OCI-LY7 (cell line): ENCODE data around the gene ANKRD11. TPM values are rescaled to one million over a fixed set of nuclear protein-coding genes. Genes with fewer than 3 reads are reported as not detected.
"Not testable (repeated sequence)": the region's sequence is repeated elsewhere in the genome, so short reads cannot be mapped to it uniquely, and the experiment has no call there.

Source experiments
- BruUV-seq: library from RNA; stranded (reverse); fragments of 400-500 nt; replicated peaks from 2 replicates; lab custom pipeline; 2021; lab: Mats Ljungman, UMichigan
- CTCF ChIA-PET: fragments of 300-600 bp; sonication (Branson Sonifier 250); formaldehyde crosslinking; loops from one replicate; lab custom pipeline; 2022; ENCODE audit warnings: antibody characterized with exemption; ENCODE audit not compliant: unreplicated experiment; lab: Charles Lee
- POLR2A ChIA-PET: fragments of 300-600 bp; sonication (Branson Sonifier 250); formaldehyde crosslinking; loops from one replicate; lab custom pipeline; 2022; ENCODE audit warnings: antibody characterized with exemption; lab: Charles Lee
- DNase-seq: peaks from one replicate; pipeline ENCODE4 v3.0.0-alpha.2; 2015; ENCODE audit warnings: low spot score
- H2AFZ ChIP-seq: fragments of 200-600 bp; sonication (generic), shearing (Covaris generic); 2 replicates; pipeline ENCODE4 v1.6.1; 2014; ENCODE audit warnings: mild to moderate bottlenecking, antibody characterized with exemption, low read length, moderate library complexity
- H3K27ac ChIP-seq: fragments of 200-600 bp; sonication (generic); 2 replicates; pipeline ENCODE4 v1.5.1; 2014; ENCODE audit warnings: mixed run types, low read depth, mild to moderate bottlenecking, moderate library complexity, low read length, inconsistent platforms; ENCODE audit not compliant: poor library complexity, severe bottlenecking
- H3K36me3 ChIP-seq: fragments of 200-600 bp; sonication (generic); 2 replicates; pipeline ENCODE4 v1.6.1; 2014; ENCODE audit warnings: mild to moderate bottlenecking, antibody characterized with exemption, low read length, moderate library complexity, mixed read lengths; ENCODE audit not compliant: insufficient read depth
- H3K4me1 ChIP-seq: fragments of 200-600 bp; sonication (generic); 2 replicates; pipeline ENCODE4 v1.5.1; 2014; ENCODE audit warnings: mild to moderate bottlenecking, low read length; ENCODE audit not compliant: insufficient read depth, poor library complexity, severe bottlenecking
- H3K4me2 ChIP-seq: fragments of 200-600 bp; sonication (generic); 2 replicates; pipeline ENCODE4 v1.6.1; 2014; ENCODE audit warnings: mild to moderate bottlenecking, low read length
- H3K4me3 ChIP-seq: fragments of 200-600 bp; sonication (generic); 2 replicates; pipeline ENCODE4 v1.5.1; 2014; ENCODE audit warnings: mild to moderate bottlenecking, low read depth, low read length; ENCODE audit not compliant: poor library complexity, severe bottlenecking
- H3K79me2 ChIP-seq: fragments of 200-600 bp; sonication (generic); 2 replicates; pipeline ENCODE4 v1.6.1; 2016; ENCODE audit warnings: low read depth, mild to moderate bottlenecking, low read length, moderate library complexity, mixed read lengths; ENCODE audit not compliant: insufficient read depth
- H3K9me2 ChIP-seq: fragments of 200-600 bp; sonication (generic); 2 replicates; pipeline ENCODE4 v1.6.1; 2016; ENCODE audit warnings: mild to moderate bottlenecking, low read length, mixed read lengths; ENCODE audit not compliant: insufficient read depth
- H3K9me3 ChIP-seq: fragments of 200-600 bp; sonication (generic); 2 replicates; pipeline ENCODE4 v1.6.1; 2014; ENCODE audit warnings: mild to moderate bottlenecking, mixed run types, low read length, mixed read lengths
- H4K20me1 ChIP-seq: fragments of 200-600 bp; sonication (generic); 2 replicates; pipeline ENCODE4 v1.6.1; 2014; ENCODE audit warnings: mild to moderate bottlenecking, antibody characterized with exemption, low read length, moderate library complexity, mixed read lengths; ENCODE audit not compliant: insufficient read depth
- CTCF ChIP-seq: fragments of 200-600 bp; sonication (generic); conservative IDR thresholded peaks from 2 replicates; pipeline ENCODE4 v1.5.1; 2014; ENCODE audit warnings: mild to moderate bottlenecking, antibody characterized with exemption, low read length, moderate library complexity, mixed read lengths
- EZH2phosphoT487 ChIP-seq: fragments of 200-600 bp; sonication (generic); IDR thresholded peaks from 2 replicates; pipeline ENCODE4 v1.6.1; 2018; ENCODE audit warnings: low read depth, borderline replicate concordance, mild to moderate bottlenecking, mixed run types, antibody characterized with exemption, low read length, moderate library complexity, mixed read lengths
- intact Hi-C: fragments of 100-400 bp; cut with micrococcal nuclease; formaldehyde crosslinking; loops from one replicate; pipeline ENCODE4 v1.10.0; 2022; ENCODE audit not compliant: unreplicated experiment
- total RNA-seq, 2 experiments: library from RNA; depleted of rRNA in 1 of 2; stranded (reverse); fragments of >200 nt in 1 of 2; shearing (Covaris generic) in 1 of 2; gene quantifications; 2 replicates each; pipeline ENCODE4 v1.2.3, GENCODE V29; 2014 to 2022

ANKRD11 gene
- total RNA-seq, 2 experiments from 2014 or later: 89.1 to 251 TPM

DNA sequence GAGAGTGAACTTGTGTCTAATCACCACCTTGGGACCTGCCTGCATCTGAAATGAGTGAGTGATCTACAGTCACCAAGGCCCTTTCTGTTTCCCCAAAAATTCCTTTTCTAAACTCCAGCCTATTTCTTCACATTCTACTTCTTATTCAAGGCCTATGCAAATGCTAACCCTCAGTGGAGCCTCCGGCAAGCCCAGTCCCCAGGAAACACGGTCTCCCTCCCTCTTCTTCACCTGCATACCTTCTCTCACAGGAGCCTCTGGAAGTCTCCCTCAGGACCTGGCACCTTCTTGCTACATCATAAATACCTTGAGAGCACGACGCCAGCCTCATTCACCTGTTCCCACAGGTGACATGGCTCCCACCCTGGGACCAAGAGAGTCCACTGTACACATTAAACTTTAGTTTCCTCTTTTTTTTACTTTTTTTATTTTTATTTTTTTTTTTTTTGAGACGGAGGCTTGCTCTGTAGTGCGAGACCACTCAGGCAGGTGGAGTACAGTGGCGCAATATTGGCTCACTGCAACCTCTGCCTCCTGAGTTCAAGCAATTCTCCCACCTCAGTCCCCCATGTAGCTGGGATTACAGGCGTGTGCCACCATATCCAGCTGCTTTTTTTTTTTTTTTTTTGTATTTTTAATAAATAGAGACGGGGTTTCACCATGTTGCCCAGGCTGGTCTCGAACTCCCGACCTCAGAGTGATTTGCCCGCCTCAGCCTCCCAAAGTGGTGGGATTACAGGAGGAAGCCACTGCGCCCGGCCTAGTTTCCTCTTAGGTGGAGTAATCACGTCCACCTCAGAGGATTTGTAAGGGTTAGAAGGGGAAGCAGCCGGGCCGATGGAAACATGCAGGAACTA is 97.3 kb downstream of the ANKRD11 start:
- H3K4me3 ChIP-seq: no peak overlapping the region
- ChIA-PET POLR2A (no interaction called here), CTCF (no interaction called here)
- peaks cover 5% of the 10 kb centered on the region for H3K4me1 ChIP-seq
- DNase-seq: no peak
- H3K4me2 ChIP-seq: no peak overlapping the region
- no peaks in the 10 kb centered on the region for H3K9me3 ChIP-seq
- TF ChIP-seq CTCF (no peak), EZH2phosphoT487 (no peak)
- peaks cover 4% of the 10 kb centered on the region for H4K20me1 ChIP-seq
- intact Hi-C loops: no loop called here
- BruUV-seq: TSS peak; percentile 32
- peaks cover 59% of the 10 kb centered on the region for H3K36me3 ChIP-seq
- H2AFZ ChIP-seq: no peak overlapping the region
- peaks cover 93% of the 10 kb centered on the region for H3K79me2 ChIP-seq
- no peak overlapping the region for H3K27ac ChIP-seq
- H3K9me2 ChIP-seq: no peaks in the 10 kb centered on the region

DNA sequence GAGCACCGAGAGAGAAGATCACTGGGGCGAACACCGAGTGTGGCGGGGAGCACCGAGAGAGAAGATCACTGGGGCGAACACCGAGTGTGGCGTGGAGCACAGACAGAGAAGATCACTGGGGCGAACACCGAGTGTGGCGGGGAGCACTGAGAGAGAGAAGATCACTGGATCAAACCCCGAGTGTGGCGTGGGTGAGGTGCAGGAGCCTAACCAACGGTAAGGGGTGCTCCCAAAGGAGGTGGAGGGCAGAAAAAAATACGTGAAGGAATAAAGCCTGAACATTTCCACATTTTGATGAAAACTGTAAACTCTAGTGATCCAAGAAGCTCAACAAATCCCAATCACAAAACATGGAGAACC is 100.2 kb downstream of the ANKRD11 start:
- CTCF ChIA-PET, H2AFZ ChIP-seq, intact Hi-C loops, DNase-seq, H3K4me3 ChIP-seq, H3K9me3 ChIP-seq, H4K20me1 ChIP-seq, H3K9me2 ChIP-seq, H3K4me2 ChIP-seq, BruUV-seq, H3K27ac ChIP-seq: not testable (repeated sequence)
- H3K36me3 ChIP-seq: peaks cover 30% of the 10 kb centered on the region
- H3K4me1 ChIP-seq: peaks cover 11% of the 10 kb centered on the region
- H3K79me2 ChIP-seq: peaks cover 93% of the 10 kb centered on the region
- POLR2A ChIA-PET: interaction anchor here (1.2 kb wide), 1 partner anchor 49 kb away, joined by 3 read pairs; no protein-coding TSS in a partner anchor

- H3K9me3 ChIP-seq, H3K9me2 ChIP-seq, intact Hi-C loops, H3K4me2 ChIP-seq, H3K4me3 ChIP-seq, H3K27ac ChIP-seq, H2AFZ ChIP-seq, BruUV-seq, DNase-seq, CTCF ChIA-PET, H4K20me1 ChIP-seq: not testable (repeated sequence)
- Histone ChIP-seq H3K4me1 (peaks cover 11% of the 10 kb centered on the region), H3K36me3 (peaks cover 28% of the 10 kb centered on the region), H3K79me2 (peaks cover 93% of the 10 kb centered on the region)
- POLR2A ChIA-PET: interaction anchor here (0.6 to 1.2 kb wide), 2 partner anchors 13 to 50 kb away, joined by 3 to 5 read pairs; no protein-coding TSS in a partner anchor
Measured at GRCh38 chr16:89389504-89390223, 100.7 kb downstream of the ANKRD11 start.
